SU-DHL-6 (cell line): ENCODE measurements around the gene E2F7.

Experiments
- H2AFZ ChIP-seq: fragments of 200-600 bp; sonication (generic); 2 replicates; pipeline ENCODE4 v1.6.1; 2014; ENCODE audit warnings: low read depth, mild to moderate bottlenecking, moderate library complexity, mixed read lengths, antibody characterized with exemption, low read length; ENCODE audit not compliant: severe bottlenecking
- H3F3A ChIP-seq: fragments of 200-600 bp; shearing (Covaris generic); 2 replicates; pipeline ENCODE4 v1.6.0; 2016; ENCODE audit warnings: antibody characterized with exemption, mild to moderate bottlenecking; ENCODE audit not compliant: insufficient read depth
- H3K27ac ChIP-seq: fragments of 200-600 bp; sonication (generic); 2 replicates; pipeline ENCODE4 v1.5.1; 2016; ENCODE audit warnings: low read depth, mild to moderate bottlenecking, low read length, moderate library complexity, mixed read lengths
- H3K27me3 ChIP-seq: fragments of 200-600 bp; sonication (generic), shearing (Covaris generic); 2 replicates; pipeline ENCODE4 v1.6.0; 2014; ENCODE audit warnings: mild to moderate bottlenecking, low read length
- H3K36me3 ChIP-seq: fragments of 200-600 bp; sonication (generic); 2 replicates; pipeline ENCODE4 v1.6.1; 2014; ENCODE audit warnings: mild to moderate bottlenecking, low read length, mixed read lengths
- H3K4me2 ChIP-seq: fragments of 300-600, 200-600 bp; shearing (Covaris generic), sonication (generic); 2 replicates; pipeline ENCODE4 v1.6.0; 2014; ENCODE audit warnings: low read length, low read depth, mild to moderate bottlenecking; ENCODE audit not compliant: poor library complexity, severe bottlenecking
- H3K4me3 ChIP-seq: fragments of 200-600 bp; sonication (generic); 2 replicates; pipeline ENCODE4 v1.5.1; 2014; ENCODE audit warnings: antibody characterized with exemption, low read length, mild to moderate bottlenecking, mixed read lengths; ENCODE audit not compliant: insufficient read depth, poor library complexity, severe bottlenecking
- H3K79me2 ChIP-seq: fragments of 200-600 bp; sonication (generic); 2 replicates; pipeline ENCODE4 v1.6.1; 2014; ENCODE audit warnings: mild to moderate bottlenecking, low read length, moderate library complexity; ENCODE audit not compliant: insufficient read depth
- H3K9ac ChIP-seq: fragments of 200-600 bp; sonication (generic); 2 replicates; pipeline ENCODE4 v1.7.0; 2014; ENCODE audit warnings: mild to moderate bottlenecking, low read length
- H3K9me2 ChIP-seq: fragments of 200-600 bp; sonication (generic); replicated peaks from 2 replicates; pipeline ENCODE4 v1.6.1; 2014; ENCODE audit warnings: low read length; ENCODE audit not compliant: insufficient read depth
- H3K9me3 ChIP-seq: fragments of 200-600 bp; sonication (generic); 2 replicates; pipeline ENCODE4 v1.6.1; 2014; ENCODE audit warnings: low read length, mixed read lengths; ENCODE audit not compliant: insufficient read depth
- H4K20me1 ChIP-seq: fragments of 200-600 bp; sonication (generic); 2 replicates; pipeline ENCODE4 v1.6.1; 2014; ENCODE audit warnings: low read depth, mild to moderate bottlenecking, antibody characterized with exemption, low read length, moderate library complexity, mixed read lengths
- CTCF ChIP-seq: fragments of 200-600 bp; sonication (generic); IDR thresholded peaks from one replicate; pipeline ENCODE4 v1.5.1; 2017; ENCODE audit warnings: antibody characterized with exemption, mild to moderate bottlenecking, low read length, moderate library complexity; ENCODE audit not compliant: insufficient read depth, poor library complexity, severe bottlenecking
- EZH2phosphoT487 ChIP-seq: fragments of 200-600 bp; sonication (generic), shearing (Covaris generic); conservative IDR thresholded peaks from 2 replicates; pipeline ENCODE4 v1.6.1; 2018; ENCODE audit warnings: mild to moderate bottlenecking, antibody characterized with exemption, low read length, moderate library complexity, mixed read lengths

The E2F7 gene

GRCh38 chr12:77072833-77073495 lies 7.6 kb upstream of the E2F7 start:
- H3K9me3 ChIP-seq = no peaks in the 10 kb centered on the region

GRCh38 chr12:77070800-77071449 lies 5.6 kb upstream of the E2F7 start:
- no peaks in the 10 kb centered on the region for H3K9me2 ChIP-seq
- H3K27me3 ChIP-seq = no peaks in the 10 kb centered on the region
- no peaks in the 10 kb centered on the region for H3F3A ChIP-seq
- H3K4me2 ChIP-seq = no peak overlapping the region
- H3K79me2 ChIP-seq = no peaks in the 10 kb centered on the region
- H3K27ac ChIP-seq = no peak overlapping the region
- no peak overlapping the region for H2AFZ ChIP-seq
- H3K4me3 ChIP-seq = no peak overlapping the region
- H3K9me3 ChIP-seq = no peaks in the 10 kb centered on the region
- no peaks in the 10 kb centered on the region for H4K20me1 ChIP-seq
- TF ChIP-seq EZH2phosphoT487 (no peak), CTCF (no peak)
- no peaks in the 10 kb centered on the region for H3K36me3 ChIP-seq
- H3K9ac ChIP-seq = no peak overlapping the region

More at GRCh38 chr12:77072833-77073495, 7.6 kb upstream of the E2F7 start:
- Histone ChIP-seq H2AFZ (no peak overlapping the region), H3K9me2 (no peaks in the 10 kb centered on the region), H3K27me3 (no peaks in the 10 kb centered on the region), H3F3A (no peaks in the 10 kb centered on the region), H3K4me2 (no peak overlapping the region), H3K27ac (no peak overlapping the region), H3K79me2 (no peaks in the 10 kb centered on the region), H3K4me3 (no peak overlapping the region), H3K9ac (no peak overlapping the region), H4K20me1 (no peaks in the 10 kb centered on the region), H3K36me3 (no peaks in the 10 kb centered on the region)
- TF ChIP-seq EZH2phosphoT487 = no peak
- TF ChIP-seq CTCF = no peak

GRCh38 chr12:77070382-77070781 lies 5.0 kb upstream of the E2F7 start:
- no peaks in the 10 kb centered on the region for H3K27me3 ChIP-seq
- H3K4me3 ChIP-seq = no peak overlapping the region
- H3K4me2 ChIP-seq = no peak overlapping the region
- H3K27ac ChIP-seq = no peak overlapping the region
- no peaks in the 10 kb centered on the region for H4K20me1 ChIP-seq
- H2AFZ ChIP-seq = no peak overlapping the region
- no peaks in the 10 kb centered on the region for H3K79me2 ChIP-seq
- H3K9me3 ChIP-seq = no peaks in the 10 kb centered on the region
- H3K9me2 ChIP-seq = no peaks in the 10 kb centered on the region
- H3K9ac ChIP-seq = no peak overlapping the region
- no peak for TF ChIP-seq EZH2phosphoT487
- TF ChIP-seq CTCF = no peak
- no peaks in the 10 kb centered on the region for H3K36me3 ChIP-seq
- H3F3A ChIP-seq = no peaks in the 10 kb centered on the region
